Bronchial smooth muscle cell (primary cell): ENCODE measurements around the gene PAN2. TPM values are rescaled to one million over a fixed set of nuclear protein-coding genes. Genes with fewer than 3 reads are reported as not detected.

Experiments
- total RNA-seq: library from RNA; depleted of rRNA; stranded (reverse); fragments of >200 nt; gene quantifications from 2 replicates; pipeline ENCODE4 v1.2.1, GENCODE V29; 2014

Gene PAN2, protein sequence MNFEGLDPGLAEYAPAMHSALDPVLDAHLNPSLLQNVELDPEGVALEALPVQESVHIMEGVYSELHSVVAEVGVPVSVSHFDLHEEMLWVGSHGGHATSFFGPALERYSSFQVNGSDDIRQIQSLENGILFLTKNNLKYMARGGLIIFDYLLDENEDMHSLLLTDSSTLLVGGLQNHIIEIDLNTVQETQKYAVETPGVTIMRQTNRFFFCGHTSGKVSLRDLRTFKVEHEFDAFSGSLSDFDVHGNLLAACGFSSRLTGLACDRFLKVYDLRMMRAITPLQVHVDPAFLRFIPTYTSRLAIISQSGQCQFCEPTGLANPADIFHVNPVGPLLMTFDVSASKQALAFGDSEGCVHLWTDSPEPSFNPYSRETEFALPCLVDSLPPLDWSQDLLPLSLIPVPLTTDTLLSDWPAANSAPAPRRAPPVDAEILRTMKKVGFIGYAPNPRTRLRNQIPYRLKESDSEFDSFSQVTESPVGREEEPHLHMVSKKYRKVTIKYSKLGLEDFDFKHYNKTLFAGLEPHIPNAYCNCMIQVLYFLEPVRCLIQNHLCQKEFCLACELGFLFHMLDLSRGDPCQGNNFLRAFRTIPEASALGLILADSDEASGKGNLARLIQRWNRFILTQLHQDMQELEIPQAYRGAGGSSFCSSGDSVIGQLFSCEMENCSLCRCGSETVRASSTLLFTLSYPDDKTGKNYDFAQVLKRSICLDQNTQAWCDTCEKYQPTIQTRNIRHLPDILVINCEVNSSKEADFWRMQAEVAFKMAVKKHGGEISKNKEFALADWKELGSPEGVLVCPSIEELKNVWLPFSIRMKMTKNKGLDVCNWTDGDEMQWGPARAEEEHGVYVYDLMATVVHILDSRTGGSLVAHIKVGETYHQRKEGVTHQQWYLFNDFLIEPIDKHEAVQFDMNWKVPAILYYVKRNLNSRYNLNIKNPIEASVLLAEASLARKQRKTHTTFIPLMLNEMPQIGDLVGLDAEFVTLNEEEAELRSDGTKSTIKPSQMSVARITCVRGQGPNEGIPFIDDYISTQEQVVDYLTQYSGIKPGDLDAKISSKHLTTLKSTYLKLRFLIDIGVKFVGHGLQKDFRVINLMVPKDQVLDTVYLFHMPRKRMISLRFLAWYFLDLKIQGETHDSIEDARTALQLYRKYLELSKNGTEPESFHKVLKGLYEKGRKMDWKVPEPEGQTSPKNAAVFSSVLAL
- total RNA-seq, result 21.8 and 27.2 TPM in 2 replicates

DNA sequence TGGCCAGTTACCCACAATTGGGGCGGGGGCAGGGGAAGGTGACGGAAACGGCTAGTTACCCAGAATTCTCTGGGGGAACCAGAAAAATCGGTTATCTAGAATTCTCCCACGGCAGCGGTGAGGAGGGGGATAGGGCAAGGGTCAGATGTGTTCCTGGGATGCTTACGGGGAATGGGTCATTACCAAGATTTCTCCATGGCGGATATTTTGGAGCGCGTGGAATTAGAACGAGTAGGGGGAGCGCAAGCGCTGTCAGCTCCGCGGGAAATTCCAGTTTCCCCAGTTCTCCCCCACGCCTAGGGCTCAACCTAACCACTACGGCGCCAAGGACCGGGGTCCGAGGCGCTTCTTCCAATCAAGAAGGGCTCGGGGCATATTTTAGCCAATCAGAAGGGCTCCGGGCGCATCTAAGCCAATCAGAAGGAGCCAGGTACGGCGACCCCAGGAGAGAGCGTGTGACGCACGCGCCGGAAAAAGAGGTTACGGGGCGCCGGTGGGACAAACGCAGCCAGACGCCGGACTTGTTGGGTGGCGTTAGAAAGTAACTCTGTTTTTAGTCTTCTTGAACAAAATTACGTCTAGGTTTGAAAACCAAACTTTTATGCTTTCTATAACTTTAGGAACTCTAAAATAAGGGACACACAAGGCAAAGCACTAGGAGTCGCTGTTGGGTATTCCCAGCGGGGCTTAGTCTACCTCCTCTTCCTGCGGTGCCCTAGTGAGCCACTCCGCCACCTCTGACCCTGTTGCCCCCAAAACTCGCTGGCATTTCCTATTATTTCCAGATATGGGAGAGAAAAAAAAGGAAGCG lies at the start of gene PAN2:
TSS of gene PAN2 (minus strand) at position 322 of the 811 bp plus-strand sequence. CDS start 906 bp downstream, outside the sequence.

DNA sequence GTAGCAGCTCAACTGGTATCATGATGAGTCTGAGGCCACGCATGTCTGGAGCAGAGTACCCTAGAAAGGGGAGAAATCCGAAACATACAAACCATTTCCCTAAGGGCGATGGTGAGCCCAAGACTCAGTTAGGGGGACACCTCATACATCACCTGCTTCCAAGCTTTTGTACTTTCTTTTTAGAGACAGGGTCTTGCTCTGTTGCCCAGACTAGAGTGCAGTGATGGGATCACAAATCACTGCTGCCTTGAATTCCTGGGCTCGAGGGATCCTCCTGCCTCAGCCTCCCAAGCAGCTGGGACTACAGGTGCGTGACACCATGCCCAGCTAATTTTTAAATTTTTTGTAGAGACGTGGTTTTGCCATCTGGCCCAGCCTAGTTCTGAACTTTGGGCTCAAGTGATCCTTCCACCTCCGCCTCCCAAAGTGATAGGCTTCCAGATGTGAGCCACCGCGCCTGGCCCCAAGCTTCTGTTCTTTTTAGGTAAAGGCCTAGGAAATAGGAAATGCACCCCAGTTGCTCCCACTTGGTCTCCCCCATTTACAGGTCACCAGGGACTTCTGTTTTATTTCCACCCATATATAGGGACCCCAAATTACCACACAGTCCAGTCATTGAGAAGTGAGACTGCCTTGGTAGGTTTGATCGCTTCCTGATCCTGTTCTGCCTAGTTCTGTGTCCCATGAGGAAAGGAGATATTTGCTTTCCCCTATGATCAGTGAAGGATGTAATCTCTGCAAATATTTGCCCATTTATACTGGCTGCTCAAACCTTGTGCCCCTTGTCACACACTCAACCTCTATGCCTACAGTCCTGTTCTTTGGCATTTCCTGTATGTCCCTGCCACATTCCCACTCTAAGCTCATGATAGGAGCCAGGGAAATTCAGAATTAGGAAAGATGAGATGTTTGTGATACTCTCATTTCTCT lies 28.6 kb upstream of the PAN2 start, which contains the start of gene APOF:
TSS of gene APOF (minus strand) at position 728 of the 930 bp plus-strand sequence. CDS start at position 616, 112 bp downstream.

GRCh38 chr12:56359851-56360767 lies 26.3 kb upstream of the PAN2 start, which contains the start of gene STAT2:
TSS of gene STAT2 (minus strand) at chr12:56360107. CDS start at chr12:56356571, 3,536 bp downstream.

GRCh38 chr12:56338308-56339157 lies 4.7 kb upstream of the PAN2 start, which contains the start of gene IL23A:
TSS of gene IL23A (plus strand) at chr12:56338884. CDS start at chr12:56339045, 161 bp downstream.

DNA sequence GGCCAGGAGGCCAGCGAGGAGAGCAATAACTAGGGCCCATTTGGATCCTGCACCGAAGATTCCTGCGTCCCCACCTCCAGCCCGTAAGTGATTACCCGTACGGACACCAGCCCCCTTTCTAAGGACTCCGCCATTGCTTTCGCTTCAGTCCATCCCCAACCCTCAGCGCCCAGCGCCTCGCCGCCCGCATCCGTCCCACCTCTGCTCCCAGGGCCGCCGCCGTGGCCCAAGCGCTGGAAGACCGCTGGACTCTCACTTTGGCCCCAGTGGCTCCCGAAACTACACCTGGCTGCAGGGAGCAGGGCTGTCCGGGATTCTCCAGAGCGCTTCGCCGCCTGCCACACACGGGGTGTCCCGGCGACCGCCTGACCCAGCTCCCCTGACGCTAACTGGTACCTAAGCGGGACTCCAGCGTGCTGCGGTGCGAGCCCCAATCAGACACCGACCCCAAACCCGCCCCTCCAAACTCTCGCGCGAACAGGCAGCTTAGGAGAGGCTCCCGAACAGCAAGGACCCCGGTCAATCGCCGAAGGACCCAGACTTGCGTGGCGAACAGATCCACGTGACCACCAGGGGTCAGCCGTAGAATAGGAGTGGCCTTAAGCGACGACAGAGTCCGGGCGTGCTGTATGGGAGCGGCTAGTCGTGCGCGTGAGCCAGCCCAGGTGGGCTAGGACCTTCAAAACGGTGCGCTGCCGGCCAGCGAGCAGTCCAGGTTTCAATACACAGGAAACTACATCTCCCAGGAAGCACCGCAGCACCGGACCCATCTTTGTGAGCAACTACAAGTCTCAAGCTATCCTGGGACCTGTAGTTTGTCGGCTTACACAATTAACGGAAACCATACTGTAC lies 18.0 kb downstream of the PAN2 start, which contains the start of gene CNPY2:
TSS of gene CNPY2 (minus strand) at position 367 of the 852 bp plus-strand sequence. CDS start 771 bp downstream, outside the sequence.

DNA sequence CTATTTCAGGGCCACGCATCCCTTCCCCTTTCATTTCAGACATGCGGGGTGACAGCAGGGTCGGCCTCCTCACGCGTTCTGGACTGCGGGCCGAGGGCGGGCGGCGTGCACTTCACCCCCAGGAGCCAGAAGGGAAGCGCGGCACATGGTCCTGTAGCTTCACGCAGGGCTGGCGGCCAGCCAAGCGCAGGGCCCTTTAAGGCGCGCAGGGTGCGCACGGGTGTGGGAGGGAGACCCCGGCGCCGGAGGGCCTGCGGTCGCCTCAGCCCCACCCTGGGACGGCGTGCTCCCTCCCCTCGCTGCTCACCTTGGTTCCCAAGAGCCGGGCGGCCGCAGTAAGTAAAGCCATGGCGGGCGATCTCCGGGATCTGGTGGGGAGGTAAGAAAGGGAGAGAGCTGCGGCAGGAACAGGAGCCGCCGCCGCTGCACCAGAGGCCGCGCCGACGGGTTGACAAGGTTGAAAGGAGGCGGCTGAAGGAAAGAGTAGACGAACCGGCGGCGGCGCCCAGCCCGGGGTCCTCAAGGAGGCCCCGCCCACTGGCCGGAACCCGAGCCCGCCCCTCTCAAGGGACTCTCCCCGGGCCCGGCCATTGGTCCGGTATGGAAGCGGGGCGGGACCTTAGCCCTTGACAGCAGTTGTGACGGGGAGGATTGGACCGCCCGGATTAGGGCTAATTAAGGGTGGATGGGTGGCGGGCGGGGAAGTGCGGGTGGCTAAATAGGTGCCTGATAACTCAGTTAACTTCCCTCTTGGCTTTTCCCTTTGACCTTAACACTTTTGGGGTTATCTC lies 33.8 kb downstream of the PAN2 start, which contains the start of gene CS:
TSS of gene CS (minus strand) at position 478 of the 791 bp plus-strand sequence. CDS start at position 349, 129 bp downstream.

DNA sequence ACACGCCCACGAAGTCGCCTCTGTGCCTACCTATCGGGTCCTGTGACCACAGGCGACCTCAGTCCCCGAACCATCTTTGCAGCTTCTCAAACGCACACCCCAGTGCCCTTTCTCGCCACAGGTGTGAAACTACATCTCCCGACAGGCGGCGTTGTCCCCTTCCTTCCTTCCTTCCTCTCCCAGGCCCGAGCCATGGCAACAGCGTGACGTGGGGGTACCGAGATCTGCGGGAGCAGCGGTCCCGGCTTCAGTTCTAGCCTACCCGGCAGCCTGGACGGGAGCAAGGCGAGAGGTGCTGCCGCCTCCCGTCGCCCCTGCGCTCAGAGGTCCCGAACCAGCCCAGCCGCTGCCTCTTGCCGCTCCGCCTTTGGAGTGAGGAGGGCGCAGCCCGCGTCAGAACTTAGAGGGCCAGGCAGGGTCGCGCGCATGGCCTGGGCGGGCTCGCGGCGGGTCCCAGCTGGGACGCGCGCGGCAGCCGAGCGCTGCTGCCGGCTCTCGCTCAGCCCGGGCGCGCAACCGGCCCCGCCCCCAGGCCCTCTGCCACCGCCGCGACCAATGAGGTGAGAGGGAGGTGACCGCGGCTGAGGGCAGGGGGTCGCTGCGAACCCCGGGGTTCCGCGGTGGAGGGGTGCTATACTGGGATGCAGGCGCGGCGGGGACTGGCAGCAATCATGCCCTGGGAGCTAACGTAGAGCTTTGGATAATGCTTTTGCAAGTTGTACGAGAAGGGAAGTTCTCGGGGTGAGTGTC lies 66.9 kb downstream of the PAN2 start, which contains the start of gene COQ10A:
TSS of gene COQ10A (plus strand) at position 250 of the 750 bp plus-strand sequence. CDS start at position 427, 177 bp downstream.

Other genes with a start within 250 kb of the PAN2 start
- 86.1 and 108 TPM in 2 replicates for gene PA2G4, start 229.4 kb downstream of the PAN2 start, total RNA-seq
- 3,876 and 6,422 TPM in 2 replicates for gene RPL41, start 217.4 kb downstream of the PAN2 start, total RNA-seq
- gene ZC3H10, start 215.7 kb downstream of the PAN2 start, total RNA-seq, result 6.0 and 8.2 TPM in 2 replicates
- gene ESYT1, start 205.7 kb downstream of the PAN2 start, total RNA-seq, result 138 and 202 TPM in 2 replicates
- gene MYL6B, start 181.4 kb downstream of the PAN2 start, total RNA-seq, result 124 and 137 TPM in 2 replicates
- gene MYL6, start 175.6 kb downstream of the PAN2 start, total RNA-seq, result 2,436 and 3,376 TPM in 2 replicates
- gene SMARCC2, start 144.5 kb downstream of the PAN2 start, total RNA-seq, result 46.7 and 55.5 TPM in 2 replicates
- gene RNF41, start 112.1 kb downstream of the PAN2 start, total RNA-seq, result 81.8 and 103 TPM in 2 replicates
- gene NABP2, start 109.7 kb downstream of the PAN2 start, total RNA-seq, result 26.0 and 27.6 TPM in 2 replicates
- 0.26 and 0.47 TPM in 2 replicates for gene SLC39A5, start 103.9 kb downstream of the PAN2 start, total RNA-seq
- 8.4 and 15.8 TPM in 2 replicates for gene ANKRD52, start 75.6 kb downstream of the PAN2 start, total RNA-seq
- 9.1 and 10.2 TPM in 2 replicates for gene COQ10A, start 67.1 kb downstream of the PAN2 start, total RNA-seq
- 55.3 and 69.0 TPM in 2 replicates for gene CS, start 33.7 kb downstream of the PAN2 start, total RNA-seq
- gene CNPY2, start 18.0 kb downstream of the PAN2 start, total RNA-seq, result 68.4 and 84.2 TPM in 2 replicates
- 0.09 TPM in 1 of 2 replicates, not detected in the other for gene IL23A, start 4.9 kb upstream of the PAN2 start, total RNA-seq
- gene STAT2, start 26.1 kb upstream of the PAN2 start, total RNA-seq, result 276 and 289 TPM in 2 replicates
- gene APOF, start 28.9 kb upstream of the PAN2 start, total RNA-seq, result not detected in 2 replicates
- 2.5 and 4.1 TPM in 2 replicates for gene TIMELESS, start 115.4 kb upstream of the PAN2 start, total RNA-seq
- gene MIP, start 120.7 kb upstream of the PAN2 start, total RNA-seq, result not detected in 2 replicates
- 0.94 and 1.6 TPM in 2 replicates for gene SPRYD4, start 134.6 kb upstream of the PAN2 start, total RNA-seq
- gene GLS2, start 154.2 kb upstream of the PAN2 start, total RNA-seq, result 0.09 and 0.16 TPM in 2 replicates
- gene RBMS2, start 187.8 kb upstream of the PAN2 start, total RNA-seq, result 9.3 and 9.5 TPM in 2 replicates